ENCODE results near the gene MARK3.

DNA sequence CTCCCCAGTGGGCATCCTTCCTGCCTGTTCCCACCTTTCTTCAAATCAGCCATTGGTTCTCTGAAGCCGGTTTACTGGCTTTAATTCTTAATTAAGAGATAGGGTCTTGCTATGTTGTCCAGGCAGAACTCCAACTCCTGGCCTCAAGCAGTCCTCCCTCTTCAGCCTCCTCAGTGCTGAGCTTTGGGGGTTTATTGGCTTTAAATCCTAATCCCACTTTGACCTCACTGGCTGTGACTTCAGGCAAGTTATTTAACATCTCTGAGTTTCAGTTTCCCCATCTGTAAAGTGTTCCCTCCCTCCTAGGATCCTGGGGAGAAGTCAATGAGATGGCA is 141.7 kb downstream of the MARK3 start:
- no peak for TF ChIP-seq CTCF (IDR thresholded peaks at IDR 0.05; ENCODE audit: borderline replicate concordance, extremely low read depth, low read length, poor library complexity, severe bottlenecking)
- no peak for TF ChIP-seq EZH2 (IDR thresholded peaks at IDR 0.05; ENCODE audit: borderline replicate concordance, low read depth, low read length, severe bottlenecking)

Measured in DND-41 (cell line).